Measurements from ENCODE around the gene CHMP6. TPM values are rescaled to one million over a fixed set of nuclear protein-coding genes. Genes with fewer than 3 reads are reported as not detected.
A peak's percentile ranks its signal among the peaks of the same experiment; 100 is the strongest.

Gene CHMP6
- total RNA-seq, 4 donors from 2014 or later: 19.8 to 36.7 (median 26.1) TPM

GRCh38 chr17:80992948-80993624 lies 1.4 kb downstream of the CHMP6 start:
- WGBS, 2 donors: 27 to 41% methylated on average over 17 to 18 of the region's 18 CpGs

GRCh38 chr17:80995131-80995530 lies 3.5 kb downstream of the CHMP6 start:
- no peak overlapping the region for H3K4me3 ChIP-seq (ENCODE audit: low read depth, poor library complexity, severe bottlenecking)
- 67 to 86% methylated on average over 11 to 12 of the region's 13 CpGs for WGBS, 2 donors
- intact Hi-C loops (cut with DNase I; ENCODE audit: low total_unique reads): no loop called here
- no peak for TF ChIP-seq POLR2A (IDR thresholded peaks at IDR 0.05)
- TF ChIP-seq CTCF (IDR thresholded peaks at IDR 0.05): no peak
- DNase-seq (ENCODE audit: low spot score in 2 of 2): peak in 1 of 2 donors; percentile 85

More at GRCh38 chr17:80992948-80993624, 1.4 kb downstream of the CHMP6 start:
- TF ChIP-seq CTCF (IDR thresholded peaks at IDR 0.05): no peak
- no peak for TF ChIP-seq POLR2A (IDR thresholded peaks at IDR 0.05)
- intact Hi-C loops (cut with DNase I; ENCODE audit: low total_unique reads): no loop called here
- H3K4me3 ChIP-seq (ENCODE audit: low read depth, poor library complexity, severe bottlenecking): no peak overlapping the region
- no peak for DNase-seq (ENCODE audit: low spot score in 2 of 2)

GRCh38 chr17:80996422-80997305 lies 5.0 kb downstream of the CHMP6 start:
- 93 to 94% methylated on average over 24 to 25 of the region's 25 CpGs for WGBS, 2 donors
- DNase-seq (ENCODE audit: low spot score in 2 of 2): no peak
- no peak overlapping the region for H3K4me3 ChIP-seq (ENCODE audit: low read depth, poor library complexity, severe bottlenecking)
- intact Hi-C loops (cut with DNase I; ENCODE audit: low total_unique reads): no loop called here
- TF ChIP-seq POLR2A (IDR thresholded peaks at IDR 0.05) (no peak), CTCF (IDR thresholded peaks at IDR 0.05) (no peak)

- DNase-seq (ENCODE audit: low spot score in 2 of 2): no peak
- H3K4me3 ChIP-seq (ENCODE audit: low read depth, poor library complexity, severe bottlenecking): no peak overlapping the region
- WGBS, 2 donors: 90 to 96% methylated on average over 26 to 30 of the region's 32 CpGs
- TF ChIP-seq POLR2A (IDR thresholded peaks at IDR 0.05) (no peak), CTCF (IDR thresholded peaks at IDR 0.05) (no peak)
- intact Hi-C loops (cut with DNase I; ENCODE audit: low total_unique reads): no loop called here
Measured at GRCh38 chr17:80997424-80998117, 5.9 kb downstream of the CHMP6 start.

- WGBS, 2 donors: 91 to 98% methylated on average over 17 to 18 of the region's 19 CpGs
- intact Hi-C loops (cut with DNase I; ENCODE audit: low total_unique reads): no loop called here
- TF ChIP-seq POLR2A (IDR thresholded peaks at IDR 0.05) (no peak), CTCF (IDR thresholded peaks at IDR 0.05) (no peak)
- peak in 1 of 2 donors; percentile 81 for DNase-seq (ENCODE audit: low spot score in 2 of 2)
- H3K4me3 ChIP-seq (ENCODE audit: low read depth, poor library complexity, severe bottlenecking): no peak overlapping the region
Measured at GRCh38 chr17:80998118-80998747, 6.6 kb downstream of the CHMP6 start.

Data from lower leg skin (tissue), 4 donors.